Lung (tissue), 12 donors: ENCODE data around the gene C2orf49. TPM values are rescaled to one million over a fixed set of nuclear protein-coding genes. Genes with fewer than 3 reads are reported as not detected.

ENCODE experiments used
- ATAC-seq: fragments of 200-7000 bp; cut with Tn5 transposase; one replicate; pipeline ENCODE4 v1.9.1; 2020; ENCODE audit warnings: moderate number of reproducible peaks; ENCODE audit not compliant: insufficient read depth, low FRiP score
- DNase-seq, 3 donors: peaks; one replicate each; pipeline ENCODE4 v3.0.0-alpha.2; 2013 to 2017
- H3K27ac ChIP-seq, 2 donors: one replicate each; pipeline ENCODE4 v1.5.1; 2013; ENCODE audit warnings: mild to moderate bottlenecking in 2 of 2, moderate library complexity in 2 of 2, control low read depth in 1 of 2, inconsistent platforms in 1 of 2, low read depth in 1 of 2, low read length in 1 of 2
- H3K27me3 ChIP-seq, 3 donors: one replicate each; pipeline ENCODE4 v1.5.1; 2013; ENCODE audit warnings: low read length in 2 of 3; ENCODE audit not compliant: control insufficient read depth in 3 of 3, insufficient read depth in 3 of 3
- H3K36me3 ChIP-seq, 4 donors: one replicate each; pipeline ENCODE4 v1.5.1; 2013; ENCODE audit warnings: low read length in 4 of 4, mild to moderate bottlenecking in 1 of 4, moderate library complexity in 1 of 4; ENCODE audit not compliant: control insufficient read depth in 4 of 4, insufficient read depth in 4 of 4
- H3K4me1 ChIP-seq, 5 donors: one replicate each; pipeline ENCODE4 v1.5.1; 2013; ENCODE audit warnings: low read length in 5 of 5, mild to moderate bottlenecking in 2 of 5, moderate library complexity in 1 of 5; ENCODE audit not compliant: control insufficient read depth in 5 of 5, insufficient read depth in 5 of 5
- H3K4me3 ChIP-seq: one replicate; pipeline ENCODE4 v1.5.1; 2013; ENCODE audit warnings: mild to moderate bottlenecking, control low read depth, moderate library complexity
- H3K9ac ChIP-seq, 2 donors: one replicate each; pipeline ENCODE4 v1.5.1; 2013; ENCODE audit warnings: low read length in 2 of 2, control low read depth in 1 of 2; ENCODE audit not compliant: insufficient read depth in 1 of 2
- H3K9me3 ChIP-seq, 4 donors: one replicate each; pipeline ENCODE4 v1.5.1; 2013; ENCODE audit warnings: low read length in 3 of 4, mild to moderate bottlenecking in 1 of 4, moderate library complexity in 1 of 4; ENCODE audit not compliant: control insufficient read depth in 4 of 4, insufficient read depth in 3 of 4
- CTCF ChIP-seq: IDR thresholded peaks from 2 replicates; pipeline ENCODE4 v1.5.1; 2012; ENCODE audit warnings: mild to moderate bottlenecking; ENCODE audit errors: control extremely low read depth, extremely low read depth
- WGBS, 2 donors: extraction: QIAGEN DNeasy Blood & Tissue Kit; methylation state at CpG; one replicate each; pipeline ENCODE4 v1.1.7; 2013; 5-methylcytosine and 5-hydroxymethylcytosine counted together
- polyA plus RNA-seq, 2 donors: library from polyadenylated mRNA; stranded (reverse); fragments of 200-250 nt; gene quantifications; one replicate each; pipeline ENCODE4 v1.2.1, GENCODE V29; 2013
- total RNA-seq, 2 donors: library from RNA; depleted of rRNA in 1 of 2; stranded (reverse); fragments of >200 nt in 1 of 2; gene quantifications; one replicate each; pipeline ENCODE4 v1.2.1, GENCODE V29; 2014 to 2021
- donor health status: control.
- donor health status: control.
- donor health status: Bipolar disorder and iron deficiency.
- donor health status: healthy.
- donor health status: DM: yes; HTN: yes; CAD: no.

Gene C2orf49
- total and polyA plus RNA-seq, 4 donors = 7.6 to 18.7 (median 10.7) TPM

- peaks cover 7 to 24% (median 13%) of the 10 kb centered on the region in 4 donors for H3K36me3 ChIP-seq
- H3K4me3 ChIP-seq = no peak overlapping the region
- H3K4me1 ChIP-seq = peaks cover 0 to 3% (median 0%) of the 10 kb centered on the region in 5 donors
- ATAC-seq = no peak
- H3K27ac ChIP-seq = no peak overlapping the region
- 97 to 98% methylated on average over 6 of the region's 6 CpGs for WGBS, 2 donors
- TF ChIP-seq CTCF = no peak
- DNase-seq = no peak
- no peaks in the 10 kb centered on the region for H3K27me3 ChIP-seq
- no peak overlapping the region for H3K9ac ChIP-seq
- no peaks in the 10 kb centered on the region for H3K9me3 ChIP-seq
These were observed 46.2 kb upstream of the C2orf49 start for GRCh38 chr2:105290981-105291660.

GRCh38 chr2:105291981-105292380, 45.4 kb upstream of the C2orf49 start:
- H3K4me1 ChIP-seq = peaks cover 0 to 3% (median 0%) of the 10 kb centered on the region in 5 donors
- no peak overlapping the region for H3K9ac ChIP-seq
- no peaks in the 10 kb centered on the region for H3K9me3 ChIP-seq
- H3K27me3 ChIP-seq = no peaks in the 10 kb centered on the region
- ATAC-seq (no peak), DNase-seq (no peak)
- WGBS, 2 donors = 93 to 98% methylated on average over 2 of the region's 2 CpGs
- peaks cover 11 to 24% (median 15%) of the 10 kb centered on the region in 4 donors for H3K36me3 ChIP-seq
- H3K27ac ChIP-seq = no peak overlapping the region
- no peak overlapping the region for H3K4me3 ChIP-seq
- TF ChIP-seq CTCF = no peak

GRCh38 chr2:105294046-105294445, 43.3 kb upstream of the C2orf49 start:
- no peak for ATAC-seq
- Histone ChIP-seq H3K9me3 (no peaks in the 10 kb centered on the region), H3K27ac (no peak overlapping the region), H3K4me3 (no peak overlapping the region), H3K27me3 (no peaks in the 10 kb centered on the region), H3K36me3 (peaks cover 22 to 29% (median 26%) of the 10 kb centered on the region in 4 donors), H3K4me1 (peaks cover 0 to 8% (median 0%) of the 10 kb centered on the region in 5 donors), H3K9ac (no peak overlapping the region)
- DNase-seq = no peak
- TF ChIP-seq CTCF = no peak
- WGBS, 2 donors = 93 to 98% methylated on average over 6 of the region's 6 CpGs
